Testis (tissue), 3 donors: Measurements from ENCODE around the gene POLR2C. TPM values are rescaled to one million over a fixed set of nuclear protein-coding genes. Genes with fewer than 3 reads are reported as not detected.

Experiments used
- DNase-seq: peaks from one replicate; pipeline ENCODE4 v3.0.0-alpha.2; 2019
- H3K27ac ChIP-seq, 2 donors: fragments of 200-600 bp; sonication (generic); one replicate each; pipeline ENCODE4 v1.5.1; 2019
- H3K27me3 ChIP-seq: fragments of 200-600 bp; sonication (generic); one replicate; pipeline ENCODE4 v1.5.1; 2019
- H3K36me3 ChIP-seq: fragments of 200-600 bp; sonication (generic); one replicate; pipeline ENCODE4 v1.5.1; 2017; ENCODE audit warnings: low read depth; ENCODE audit errors: missing control alignments
- H3K4me1 ChIP-seq: fragments of 200-600 bp; sonication (generic); one replicate; pipeline ENCODE4 v1.5.1; 2019
- H3K4me3 ChIP-seq, 2 donors: fragments of 200-600 bp; sonication (generic); one replicate each; pipeline ENCODE4 v1.5.1; 2017 to 2019
- H3K9me3 ChIP-seq: fragments of 200-600 bp; sonication (generic); one replicate; pipeline ENCODE4 v1.5.1; 2017
- CTCF ChIP-seq, 3 experiments: fragments of 450-650 bp in 2 of 3; fragments of 200-600 bp in 1 of 3; sonication (generic) in 1 of 3; IDR thresholded peaks; one replicate each; pipeline ENCODE4 v1.5.1; 2016 to 2019; ENCODE audit warnings: antibody characterized with exemption in 3 of 3, mild to moderate bottlenecking in 2 of 3, moderate library complexity in 1 of 3
- POLR2A ChIP-seq: fragments of 450-650 bp; IDR thresholded peaks from one replicate; pipeline ENCODE4 v1.6.1; 2017; ENCODE audit warnings: antibody characterized with exemption, mild to moderate bottlenecking, moderate library complexity
- WGBS, 2 donors: methylation state at CpG; one replicate each; pipeline ENCODE4 v1.1.5; 2018; 5-methylcytosine and 5-hydroxymethylcytosine counted together
- intact Hi-C: fragments of 100-400 bp; cut with DNase I; formaldehyde crosslinking; loops from one replicate; pipeline ENCODE4 v1.15.1; 2023; ENCODE audit warnings: low total_unique reads
- polyA plus RNA-seq: library from polyadenylated mRNA; stranded (reverse); fragments of 350-450 nt; fragmentation: Illumina TruSeq; extraction: RNeasy Lipid Tissue Mini Kit (QIAGEN cat#74804); gene quantifications from one replicate; pipeline ENCODE4 v1.2.3, GENCODE V29; 2014; ENCODE audit warnings: low read depth, low replicate concordance; ENCODE audit not compliant: insufficient read depth
- total RNA-seq, 2 donors: library from RNA; depleted of rRNA; stranded (reverse); fragments of >200 nt; gene quantifications; one replicate each; pipeline ENCODE4 v1.2.3, GENCODE V29; 2016

Gene POLR2C
- total and polyA plus RNA-seq, 3 donors from 2014 or later, result 65.0 to 102 (median 88.7) TPM

- DNase-seq, result no peak
- Histone ChIP-seq H3K27ac (peak overlapping the region in 1 of 2 donors; percentile 24), H3K4me3 (no peak overlapping the region), H3K4me1 (peaks cover 5% of the 10 kb centered on the region), H3K9me3 (no peaks in the 10 kb centered on the region), H3K36me3 (no peaks in the 10 kb centered on the region), H3K27me3 (no peaks in the 10 kb centered on the region)
- 50 to 57% methylated on average over 4 of the region's 4 CpGs for WGBS, 2 donors
- TF ChIP-seq CTCF (IDR thresholded peaks at IDR 0.05) (no peak), POLR2A (no peak)
- intact Hi-C loops, result loop anchor here (10.0 kb wide), 1 partner anchor 90 kb away; no protein-coding TSS in a partner anchor
Measured at GRCh38 chr16:57514371-57514770, 51.9 kb downstream of the POLR2C start.

DNA sequence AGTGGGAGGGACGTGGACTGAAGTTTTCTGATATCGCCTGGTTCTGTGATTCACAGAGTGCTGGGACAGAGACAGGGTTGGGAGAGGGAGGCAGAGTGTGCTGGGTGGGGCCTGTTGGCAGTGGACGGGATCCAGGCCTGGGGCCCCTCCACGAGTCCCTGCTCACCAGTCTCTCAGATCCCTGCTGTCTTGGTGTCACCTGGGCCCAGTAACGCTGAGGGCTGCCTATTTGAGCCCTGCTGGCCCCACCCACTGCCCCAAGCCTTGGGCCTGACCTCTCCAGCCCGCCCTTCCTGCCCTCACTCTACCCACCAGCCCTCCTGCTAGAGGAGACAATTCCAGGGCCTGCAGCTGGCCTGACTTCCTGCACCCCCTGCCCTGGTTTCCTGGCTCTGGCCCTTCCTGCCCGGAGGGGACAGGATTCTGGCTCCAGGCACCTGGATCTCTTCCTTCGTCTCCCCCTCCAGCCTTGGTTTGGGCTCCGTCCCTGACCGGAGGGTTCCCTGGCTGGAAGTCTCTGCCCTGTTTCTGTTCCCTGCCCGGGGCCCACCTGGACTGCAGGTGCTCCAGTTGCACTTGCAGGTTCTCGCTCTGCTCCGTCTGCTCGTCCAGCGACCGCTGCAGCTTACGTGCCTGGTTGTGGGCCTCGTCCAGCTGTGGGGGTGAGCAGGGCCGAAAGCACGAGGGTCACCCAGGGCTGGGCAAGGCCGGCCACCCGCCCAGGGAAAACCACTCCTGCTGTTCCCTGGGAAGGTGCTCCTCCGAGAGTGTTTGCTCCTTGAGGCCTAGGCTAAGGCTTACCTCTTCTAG lies 52.5 kb downstream of the POLR2C start:
- no peaks in the 10 kb centered on the region for H3K9me3 ChIP-seq
- DNase-seq, result no peak
- H3K4me3 ChIP-seq, result no peak overlapping the region
- peak overlapping the region in 1 of 2 donors; percentile 24 for H3K27ac ChIP-seq
- H3K27me3 ChIP-seq, result no peaks in the 10 kb centered on the region
- peaks cover 1% of the 10 kb centered on the region for H3K4me1 ChIP-seq
- no peaks in the 10 kb centered on the region for H3K36me3 ChIP-seq
- intact Hi-C loops, result loop anchor here (10.0 kb wide), 1 partner anchor 90 kb away; no protein-coding TSS in a partner anchor
- WGBS, 2 donors, result 79 to 87% methylated on average over 18 to 23 of the region's 23 CpGs
- TF ChIP-seq CTCF (IDR thresholded peaks at IDR 0.05) (no peak), POLR2A (no peak)

GRCh38 chr16:57516176-57516725 lies 53.8 kb downstream of the POLR2C start:
- no peak for DNase-seq
- H3K4me1 ChIP-seq, result no peaks in the 10 kb centered on the region
- TF ChIP-seq POLR2A, result no peak
- TF ChIP-seq CTCF (IDR thresholded peaks at IDR 0.05), result no peak
- WGBS, 2 donors, result 78 to 90% methylated on average over 10 of the region's 10 CpGs
- no peaks in the 10 kb centered on the region for H3K9me3 ChIP-seq
- H3K27ac ChIP-seq, result no peak overlapping the region
- intact Hi-C loops, result loop anchor here (10.0 kb wide), 1 partner anchor 91 kb away; no protein-coding TSS in a partner anchor
- no peaks in the 10 kb centered on the region for H3K27me3 ChIP-seq
- H3K4me3 ChIP-seq, result no peak overlapping the region
- no peaks in the 10 kb centered on the region for H3K36me3 ChIP-seq

DNA sequence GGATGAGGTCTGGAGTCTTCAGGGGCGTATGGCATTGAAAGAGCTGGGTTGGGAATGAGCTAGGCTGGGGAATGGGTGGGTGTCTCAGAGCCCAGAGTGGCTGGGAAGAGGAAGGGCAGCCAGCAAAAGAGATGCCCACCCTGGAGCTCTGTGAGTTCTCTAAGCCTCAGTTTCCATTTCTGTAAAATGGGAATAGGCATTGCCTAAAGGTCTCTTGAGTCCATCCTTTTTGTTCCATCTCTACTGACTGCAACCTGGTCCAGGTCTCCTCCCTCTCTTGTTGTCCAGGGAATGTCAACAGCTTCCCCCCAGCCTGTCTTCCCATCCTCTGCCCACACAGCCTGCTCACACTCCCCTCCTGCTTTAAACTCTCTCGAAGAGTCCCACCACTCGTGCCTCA lies 54.3 kb downstream of the POLR2C start:
- TF ChIP-seq CTCF (IDR thresholded peaks at IDR 0.05), result no peak
- no peak for TF ChIP-seq POLR2A
- WGBS, 2 donors, result 86 to 89% methylated on average over 3 of the region's 3 CpGs
- intact Hi-C loops, result loop anchor here (10.0 kb wide), 1 partner anchor 92 kb away; no protein-coding TSS in a partner anchor
- Histone ChIP-seq H3K4me1 (no peaks in the 10 kb centered on the region), H3K4me3 (no peak overlapping the region), H3K27me3 (no peaks in the 10 kb centered on the region), H3K9me3 (no peaks in the 10 kb centered on the region), H3K36me3 (no peaks in the 10 kb centered on the region), H3K27ac (no peak overlapping the region)
- no peak for DNase-seq
